Tibial nerve (tissue), 4 donors: ENCODE results near the gene CLEC9A.

Source experiments
- CTCF ChIP-seq, 5 experiments: fragments of 200-600 bp in 3 of 5; fragments of 450-650 bp in 2 of 5; sonication (generic) in 3 of 5; IDR thresholded peaks; one replicate each; pipeline ENCODE4 v1.5.1; 2016 to 2019; ENCODE audit warnings: antibody characterized with exemption in 5 of 5, mild to moderate bottlenecking in 3 of 5, moderate library complexity in 2 of 5
- EP300 ChIP-seq, 2 donors: sonication (generic); formaldehyde crosslinking; IDR thresholded peaks; one replicate each; pipeline ENCODE4 v1.6.1; 2017; ENCODE audit warnings: antibody characterized with exemption in 2 of 2, mild to moderate bottlenecking in 1 of 2
- POLR2A ChIP-seq, 2 donors: fragments of 450-650 bp; IDR thresholded peaks; one replicate each; pipeline ENCODE4 v1.6.1; 2017; ENCODE audit warnings: antibody characterized with exemption in 2 of 2, mild to moderate bottlenecking in 2 of 2, moderate library complexity in 2 of 2

GRCh38 chr12:10094646-10095395 is 64.3 kb downstream of the CLEC9A start:
- TF ChIP-seq CTCF (IDR thresholded peaks at IDR 0.05) (no peak), POLR2A (IDR thresholded peaks at IDR 0.05) (no peak), EP300 (IDR thresholded peaks at IDR 0.05) (no peak)
